ENCODE data around the gene CADM1.

DNA sequence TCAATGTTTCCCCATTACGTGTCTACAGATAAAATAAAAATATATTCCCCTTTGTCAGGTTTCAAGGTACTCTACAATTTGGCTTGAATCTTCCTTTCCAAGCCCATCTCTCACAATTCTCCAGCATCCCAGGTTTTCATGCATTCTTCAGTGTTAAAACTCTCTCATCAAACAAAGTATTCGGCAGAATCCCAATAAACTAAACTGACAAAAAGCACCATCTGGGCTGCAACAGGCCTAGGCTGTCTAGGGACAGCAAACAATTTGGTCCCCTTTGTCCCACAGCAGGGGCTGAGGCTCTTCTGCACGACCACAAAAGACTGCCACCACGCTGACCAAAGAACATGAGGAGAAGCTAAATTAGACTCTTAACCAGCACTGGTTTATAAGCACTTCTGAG is 159.4 kb downstream of the CADM1 start:
- TF ChIP-seq, protein P1, sequence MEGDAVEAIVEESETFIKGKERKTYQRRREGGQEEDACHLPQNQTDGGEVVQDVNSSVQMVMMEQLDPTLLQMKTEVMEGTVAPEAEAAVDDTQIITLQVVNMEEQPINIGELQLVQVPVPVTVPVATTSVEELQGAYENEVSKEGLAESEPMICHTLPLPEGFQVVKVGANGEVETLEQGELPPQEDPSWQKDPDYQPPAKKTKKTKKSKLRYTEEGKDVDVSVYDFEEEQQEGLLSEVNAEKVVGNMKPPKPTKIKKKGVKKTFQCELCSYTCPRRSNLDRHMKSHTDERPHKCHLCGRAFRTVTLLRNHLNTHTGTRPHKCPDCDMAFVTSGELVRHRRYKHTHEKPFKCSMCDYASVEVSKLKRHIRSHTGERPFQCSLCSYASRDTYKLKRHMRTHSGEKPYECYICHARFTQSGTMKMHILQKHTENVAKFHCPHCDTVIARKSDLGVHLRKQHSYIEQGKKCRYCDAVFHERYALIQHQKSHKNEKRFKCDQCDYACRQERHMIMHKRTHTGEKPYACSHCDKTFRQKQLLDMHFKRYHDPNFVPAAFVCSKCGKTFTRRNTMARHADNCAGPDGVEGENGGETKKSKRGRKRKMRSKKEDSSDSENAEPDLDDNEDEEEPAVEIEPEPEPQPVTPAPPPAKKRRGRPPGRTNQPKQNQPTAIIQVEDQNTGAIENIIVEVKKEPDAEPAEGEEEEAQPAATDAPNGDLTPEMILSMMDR (IDR thresholded peaks at IDR 0.05) = no peak
- TF ChIP-seq EP300 (IDR thresholded peaks at IDR 0.05) (no peak), POLR2A (IDR thresholded peaks at IDR 0.05) (no peak)
